CD4-positive, CD25-positive, alpha-beta regulatory T cell (primary cell): ENCODE results near the gene HBD. TPM values are rescaled to one million over a fixed set of nuclear protein-coding genes. Genes with fewer than 3 reads are reported as not detected.
"Not testable (repeated sequence)": the region's sequence is repeated elsewhere in the genome, so short reads cannot be mapped to it uniquely, and the experiment has no call there.

Source experiments
- ATAC-seq, 2 donors: fragments of 150-1000 bp; cut with Tn5 transposase; one replicate each; pipeline ENCODE4 v1.10.0; 2021; ENCODE audit warnings: low read depth in 2 of 2, moderate number of reproducible peaks in 2 of 2, moderate library complexity in 1 of 2
- DNase-seq, 3 donors: peaks; one replicate each; pipeline versions ENCODE4 v3.0.0 to v3.0.0-alpha.2; 2012 to 2022; ENCODE audit warnings: mixed read lengths in 1 of 3
- H3K27ac ChIP-seq: one replicate; pipeline ENCODE4 v1.7.0; 2013; ENCODE audit warnings: mild to moderate bottlenecking, low read length; ENCODE audit not compliant: insufficient read depth, poor library complexity, severe bottlenecking
- H3K27me3 ChIP-seq: one replicate; pipeline ENCODE4 v1.7.0; 2013; ENCODE audit warnings: low read length; ENCODE audit not compliant: control insufficient read depth, insufficient read depth
- H3K36me3 ChIP-seq: one replicate; pipeline ENCODE4 v1.7.0; 2013; ENCODE audit warnings: mild to moderate bottlenecking, low read length, moderate library complexity; ENCODE audit not compliant: control insufficient read depth, insufficient read depth
- H3K4me1 ChIP-seq: 2 replicates; pipeline ENCODE4 v1.7.0; 2013; ENCODE audit warnings: mild to moderate bottlenecking, low read length; ENCODE audit not compliant: insufficient read depth, control insufficient read depth, poor library complexity, severe bottlenecking
- H3K4me3 ChIP-seq: one replicate; pipeline ENCODE4 v1.7.0; 2013; ENCODE audit warnings: low read depth, mild to moderate bottlenecking, low read length, moderate library complexity
- H3K9me3 ChIP-seq, 2 experiments: 1 replicate in 1 of 2; 2 replicates in 1 of 2; pipeline ENCODE4 v1.7.0; 2013; ENCODE audit warnings: low read length in 2 of 2, mild to moderate bottlenecking in 1 of 2, moderate library complexity in 1 of 2; ENCODE audit not compliant: control insufficient read depth in 2 of 2
- H3K27ac Mint-ChIP-seq, 3 donors: one replicate each; pipeline ENCODE4 v1.8.0; 2020 to 2022; ENCODE audit warnings: mild to moderate bottlenecking in 3 of 3, mixed read lengths in 3 of 3, moderate library complexity in 2 of 3
- H3K27me3 Mint-ChIP-seq: one replicate; pipeline ENCODE4 v1.8.0; 2022; ENCODE audit warnings: mild to moderate bottlenecking, mixed read lengths
- H3K36me3 Mint-ChIP-seq: one replicate; pipeline ENCODE4 v1.8.0; 2020; ENCODE audit warnings: mixed read lengths
- H3K4me1 Mint-ChIP-seq, 4 donors: one replicate each; pipeline ENCODE4 v1.8.0; 2020 to 2022; ENCODE audit warnings: mixed read lengths in 4 of 4, mild to moderate bottlenecking in 1 of 4
- H3K4me3 Mint-ChIP-seq, 4 donors: one replicate each; pipeline ENCODE4 v1.8.0; 2020 to 2022; ENCODE audit warnings: mild to moderate bottlenecking in 4 of 4, mixed read lengths in 4 of 4, moderate library complexity in 3 of 4
- H3K9me3 Mint-ChIP-seq, 7 donors: one replicate each; pipeline ENCODE4 v1.8.0; 2020 to 2022; ENCODE audit warnings: mixed read lengths in 7 of 7, mild to moderate bottlenecking in 3 of 7, moderate library complexity in 2 of 7
- polyA plus RNA-seq, 4 donors: library from polyadenylated mRNA; unstranded; fragments of 300-500 nt; fragmentation: Illumina TruSeq; gene quantifications; one replicate each; pipeline ENCODE4 v1.2.3, GENCODE V29; 2021
- total RNA-seq: library from RNA; stranded (reverse); gene quantifications from one replicate; pipeline ENCODE4 v1.2.3, GENCODE V29; 2022

Gene HBD
- total and polyA plus RNA-seq, 5 donors from 2014 or later: not detected

- Mint-ChIP-seq H3K4me3 (no peak overlapping the region), H3K27ac (no peak overlapping the region), H3K4me1 (no peaks in the 10 kb centered on the region), H3K27me3 (no peaks in the 10 kb centered on the region), H3K9me3 (no peaks in the 10 kb centered on the region), H3K36me3 (no peaks in the 10 kb centered on the region)
- Histone ChIP-seq H3K4me1 (no peaks in the 10 kb centered on the region), H3K36me3 (no peaks in the 10 kb centered on the region), H3K4me3 (no peak overlapping the region), H3K27ac (no peak overlapping the region), H3K27me3 (no peaks in the 10 kb centered on the region), H3K9me3 (no peaks in the 10 kb centered on the region)
- no peak for DNase-seq
- no peak for ATAC-seq
Measured at GRCh38 chr11:5252192-5252918, 18.1 kb upstream of the HBD start.

GRCh38 chr11:5251746-5252145, 17.5 kb upstream of the HBD start:
- H3K36me3 ChIP-seq: no peaks in the 10 kb centered on the region
- H3K4me3 ChIP-seq: no peak overlapping the region
- H3K9me3 Mint-ChIP-seq: peaks cover 0 to 1% (median 0%) of the 10 kb centered on the region in 7 donors
- ATAC-seq (no peak), DNase-seq (no peak)
- no peak overlapping the region for H3K4me3 Mint-ChIP-seq
- H3K4me1 Mint-ChIP-seq: no peaks in the 10 kb centered on the region
- H3K27me3 Mint-ChIP-seq: peaks cover under 1% of the 10 kb centered on the region
- no peaks in the 10 kb centered on the region for H3K9me3 ChIP-seq
- no peak overlapping the region for H3K27ac ChIP-seq
- no peak overlapping the region for H3K27ac Mint-ChIP-seq
- H3K4me1 ChIP-seq: no peaks in the 10 kb centered on the region
- H3K36me3 Mint-ChIP-seq: no peaks in the 10 kb centered on the region
- H3K27me3 ChIP-seq: no peaks in the 10 kb centered on the region

GRCh38 chr11:5250543-5251204, 16.4 kb upstream of the HBD start:
- no peaks in the 10 kb centered on the region for H3K36me3 Mint-ChIP-seq
- no peak for ATAC-seq
- Histone ChIP-seq H3K27ac (no peak overlapping the region), H3K27me3 (no peaks in the 10 kb centered on the region), H3K9me3 (no peaks in the 10 kb centered on the region), H3K36me3 (no peaks in the 10 kb centered on the region), H3K4me1 (no peaks in the 10 kb centered on the region), H3K4me3 (no peak overlapping the region)
- peaks cover 4% of the 10 kb centered on the region for H3K27me3 Mint-ChIP-seq
- no peak overlapping the region for H3K4me3 Mint-ChIP-seq
- H3K9me3 Mint-ChIP-seq: peaks cover 0 to 3% (median 0%) of the 10 kb centered on the region in 7 donors
- no peak overlapping the region for H3K27ac Mint-ChIP-seq
- DNase-seq: no peak
- no peaks in the 10 kb centered on the region for H3K4me1 Mint-ChIP-seq

GRCh38 chr11:5249807-5250396, 15.6 kb upstream of the HBD start, which contains the start of gene HBG1:
TSS of gene HBG1 (minus strand) at chr11:5249857. CDS start at chr11:5249804, 53 bp downstream.
- H3K4me1 ChIP-seq, DNase-seq, H3K9me3 Mint-ChIP-seq, H3K36me3 ChIP-seq, H3K27me3 ChIP-seq, ATAC-seq, H3K9me3 ChIP-seq, H3K4me3 ChIP-seq, H3K4me3 Mint-ChIP-seq, H3K27me3 Mint-ChIP-seq, H3K27ac Mint-ChIP-seq, H3K36me3 Mint-ChIP-seq, H3K27ac ChIP-seq, H3K4me1 Mint-ChIP-seq: not testable (repeated sequence)

- not testable (repeated sequence) for ATAC-seq, H3K9me3 Mint-ChIP-seq, H3K27me3 Mint-ChIP-seq, H3K36me3 ChIP-seq, H3K9me3 ChIP-seq, H3K4me1 ChIP-seq, H3K4me3 Mint-ChIP-seq, H3K27ac Mint-ChIP-seq, H3K4me1 Mint-ChIP-seq, H3K27ac ChIP-seq, H3K36me3 Mint-ChIP-seq, DNase-seq, H3K27me3 ChIP-seq, H3K4me3 ChIP-seq
Measured at GRCh38 chr11:5248498-5248897, 14.2 kb upstream of the HBD start.

GRCh38 chr11:5247472-5248192, 13.3 kb upstream of the HBD start:
- H3K9me3 Mint-ChIP-seq: peaks cover 0 to 3% (median 0%) of the 10 kb centered on the region in 7 donors
- ATAC-seq: no peak
- DNase-seq: no peak
- H3K36me3 ChIP-seq: no peaks in the 10 kb centered on the region
- H3K4me1 Mint-ChIP-seq: no peaks in the 10 kb centered on the region
- no peak overlapping the region for H3K4me3 ChIP-seq
- H3K27me3 Mint-ChIP-seq: peaks cover 8% of the 10 kb centered on the region
- no peaks in the 10 kb centered on the region for H3K36me3 Mint-ChIP-seq
- no peaks in the 10 kb centered on the region for H3K9me3 ChIP-seq
- no peaks in the 10 kb centered on the region for H3K27me3 ChIP-seq
- no peaks in the 10 kb centered on the region for H3K4me1 ChIP-seq
- H3K27ac ChIP-seq: no peak overlapping the region
- H3K27ac Mint-ChIP-seq: no peak overlapping the region
- H3K4me3 Mint-ChIP-seq: no peak overlapping the region

GRCh38 chr11:5246772-5247471, 12.6 kb upstream of the HBD start:
- no peak overlapping the region for H3K27ac ChIP-seq
- H3K27ac Mint-ChIP-seq: no peak overlapping the region
- no peaks in the 10 kb centered on the region for H3K4me1 Mint-ChIP-seq
- H3K4me3 Mint-ChIP-seq: no peak overlapping the region
- H3K36me3 Mint-ChIP-seq: no peaks in the 10 kb centered on the region
- no peaks in the 10 kb centered on the region for H3K27me3 ChIP-seq
- no peaks in the 10 kb centered on the region for H3K9me3 ChIP-seq
- DNase-seq (no peak), ATAC-seq (no peak)
- H3K36me3 ChIP-seq: no peaks in the 10 kb centered on the region
- H3K9me3 Mint-ChIP-seq: peaks cover 0 to 3% (median 0%) of the 10 kb centered on the region in 7 donors
- peaks cover 8% of the 10 kb centered on the region for H3K27me3 Mint-ChIP-seq
- H3K4me3 ChIP-seq: no peak overlapping the region
- H3K4me1 ChIP-seq: no peaks in the 10 kb centered on the region
